WERI-Rb-1 (cell line): ENCODE results near the gene SPSB1.

Source experiments
- DNase-seq: peaks from one replicate; pipeline ENCODE4 v3.0.0-alpha.2; 2020
- H3K27ac ChIP-seq: fragments of 250-450 bp; sonication (Bioruptor Pico); 2 replicates; pipeline ENCODE4 v1.5.1; 2020; ENCODE audit warnings: mild to moderate bottlenecking, moderate library complexity
- H3K27me3 ChIP-seq: fragments of 250-450 bp; sonication (Bioruptor Pico); 2 replicates; pipeline ENCODE4 v1.5.1; 2021; ENCODE audit warnings: mild to moderate bottlenecking, low read depth, moderate library complexity; ENCODE audit not compliant: insufficient read depth, severe bottlenecking
- H3K36me3 ChIP-seq: fragments of 250-450 bp; sonication (Bioruptor Pico); 2 replicates; pipeline ENCODE4 v1.5.1; 2020; ENCODE audit warnings: mild to moderate bottlenecking, moderate library complexity
- H3K4me3 ChIP-seq: 2 replicates; pipeline ENCODE4 v1.5.1; 2011; ENCODE audit warnings: low read depth, mild to moderate bottlenecking, control low read depth, low read length
- H3K9me3 ChIP-seq: fragments of 250-450 bp; sonication (Bioruptor Pico); 2 replicates; pipeline ENCODE4 v1.5.1; 2021; ENCODE audit warnings: mild to moderate bottlenecking, moderate library complexity; ENCODE audit not compliant: severe bottlenecking
- CTCF ChIP-seq: IDR thresholded peaks from 2 replicates; pipeline ENCODE4 v1.5.1; 2011; ENCODE audit warnings: low read depth, mild to moderate bottlenecking, control low read depth, inconsistent platforms, low read length

The SPSB1 gene

GRCh38 chr1:9321986-9322660 is 29.4 kb downstream of the SPSB1 start:
- H3K27ac ChIP-seq: no peak overlapping the region
- H3K27me3 ChIP-seq: no peaks in the 10 kb centered on the region

GRCh38 chr1:9322661-9323244 is 30.1 kb downstream of the SPSB1 start:
- H3K9me3 ChIP-seq: no peaks in the 10 kb centered on the region
- H3K27me3 ChIP-seq: no peaks in the 10 kb centered on the region
- H3K27ac ChIP-seq: no peak overlapping the region
- no peak for TF ChIP-seq CTCF
- DNase-seq: no peak
- H3K36me3 ChIP-seq: peaks cover 20% of the 10 kb centered on the region; the same call in 1 of the 2 replicates
- no peak overlapping the region for H3K4me3 ChIP-seq

More at GRCh38 chr1:9321986-9322660, 29.4 kb downstream of the SPSB1 start:
- H3K4me3 ChIP-seq: no peak overlapping the region
- DNase-seq: no peak
- TF ChIP-seq CTCF: no peak
- no peaks in the 10 kb centered on the region for H3K9me3 ChIP-seq
- peaks cover 20% of the 10 kb centered on the region; the same call in 1 of the 2 replicates for H3K36me3 ChIP-seq

- no peaks in the 10 kb centered on the region for H3K27me3 ChIP-seq
- no peak overlapping the region for H3K27ac ChIP-seq
- H3K36me3 ChIP-seq: peaks cover 16% of the 10 kb centered on the region; the same call in 1 of the 2 replicates
- H3K9me3 ChIP-seq: no peaks in the 10 kb centered on the region
- no peak for DNase-seq
- H3K4me3 ChIP-seq: no peak overlapping the region
- TF ChIP-seq CTCF: no peak
Measured at GRCh38 chr1:9324246-9325096, 31.8 kb downstream of the SPSB1 start.

- H3K27ac ChIP-seq: no peak overlapping the region
Measured at GRCh38 chr1:9326596-9326995, 33.9 kb downstream of the SPSB1 start.

GRCh38 chr1:9328201-9328600 is 35.5 kb downstream of the SPSB1 start:
- no peak for TF ChIP-seq CTCF
- Histone ChIP-seq H3K36me3 (0 out of 2 replicates have a peak, but pooled peaks cover 7% of the 10 kb centered on the region), H3K9me3 (no peaks in the 10 kb centered on the region), H3K4me3 (no peak overlapping the region), H3K27ac (no peak overlapping the region), H3K27me3 (no peaks in the 10 kb centered on the region)
- no peak for DNase-seq

More at GRCh38 chr1:9326596-9326995, 33.9 kb downstream of the SPSB1 start:
- Histone ChIP-seq H3K9me3 (no peaks in the 10 kb centered on the region), H3K27me3 (no peaks in the 10 kb centered on the region), H3K4me3 (no peak overlapping the region), H3K36me3 (peaks cover 12% of the 10 kb centered on the region; the same call in 1 of the 2 replicates)
- no peak for DNase-seq
- no peak for TF ChIP-seq CTCF
